Amniotic epithelial cell (primary cell): Measurements from ENCODE around the gene MYO1F.
A peak's percentile ranks its signal among the peaks of the same experiment; 100 is the strongest.
"Not testable (repeated sequence)": the region's sequence is repeated elsewhere in the genome, so short reads cannot be mapped to it uniquely, and the experiment has no call there.

Experiments
- DNase-seq: peaks from one replicate; pipeline ENCODE4 v3.0.0-alpha.2; 2010; ENCODE audit warnings: low read depth

Gene MYO1F

DNA sequence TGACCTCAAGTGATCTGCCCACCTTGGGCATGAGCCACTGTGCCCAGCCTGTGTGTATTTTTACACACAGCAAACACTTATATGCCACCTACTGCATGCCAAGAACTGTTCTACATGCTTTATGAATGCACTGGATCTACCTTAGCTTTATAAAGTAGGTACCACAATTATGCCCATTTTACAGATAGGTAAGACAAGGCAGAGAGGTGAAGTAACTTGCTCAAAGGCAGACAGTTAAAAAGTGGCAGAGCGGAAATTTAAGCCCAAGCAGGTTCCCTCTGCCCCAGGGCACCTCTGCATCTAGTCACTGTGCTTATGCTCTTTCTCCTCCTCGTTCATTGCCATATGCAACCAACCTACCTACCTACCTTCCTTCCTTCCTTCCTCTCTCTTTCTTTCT, 22.8 kb upstream of the MYO1F start:
- DNase-seq = no peak

DNA sequence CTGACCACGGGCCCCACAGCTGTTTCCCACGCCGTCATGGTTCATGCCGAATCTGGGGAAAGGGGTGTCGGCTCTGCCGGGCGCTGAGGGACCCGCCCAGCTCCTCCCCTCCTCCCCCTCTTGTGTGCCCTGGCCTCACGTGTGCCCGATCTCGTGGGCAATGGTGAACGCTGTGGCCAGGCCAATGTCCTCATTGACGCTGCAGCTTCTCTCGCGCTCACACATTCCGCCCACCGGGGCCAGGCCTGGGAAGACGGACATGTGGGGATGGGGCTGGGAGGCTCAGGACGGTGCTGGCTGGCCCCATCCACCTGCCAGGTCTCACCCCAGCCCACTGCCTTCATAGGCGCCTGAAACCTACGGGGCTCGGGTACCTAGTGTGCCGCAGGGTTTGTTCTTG, 18.9 kb upstream of the MYO1F start:
- DNase-seq = no peak

DNA sequence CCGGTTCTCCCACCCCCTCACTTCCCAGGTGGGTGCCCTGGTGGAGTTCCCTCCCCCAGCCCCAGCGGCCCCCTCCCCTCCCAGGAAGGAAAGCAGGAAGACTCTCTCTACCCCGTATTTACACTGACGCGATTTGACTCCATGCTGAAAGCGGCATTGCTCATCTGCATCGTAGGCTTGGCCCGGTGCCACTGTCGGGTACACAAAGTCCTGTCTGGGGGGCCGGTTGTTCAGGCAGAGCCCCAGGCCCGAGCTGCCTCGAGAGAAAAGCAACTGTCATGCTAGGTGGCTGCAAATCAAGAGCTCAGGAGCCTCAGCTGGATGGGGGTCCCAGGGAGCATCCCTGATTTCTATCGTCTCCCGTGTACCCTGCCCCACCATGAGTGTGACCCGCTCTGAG, 18.4 kb upstream of the MYO1F start:
- no peak for DNase-seq

DNA sequence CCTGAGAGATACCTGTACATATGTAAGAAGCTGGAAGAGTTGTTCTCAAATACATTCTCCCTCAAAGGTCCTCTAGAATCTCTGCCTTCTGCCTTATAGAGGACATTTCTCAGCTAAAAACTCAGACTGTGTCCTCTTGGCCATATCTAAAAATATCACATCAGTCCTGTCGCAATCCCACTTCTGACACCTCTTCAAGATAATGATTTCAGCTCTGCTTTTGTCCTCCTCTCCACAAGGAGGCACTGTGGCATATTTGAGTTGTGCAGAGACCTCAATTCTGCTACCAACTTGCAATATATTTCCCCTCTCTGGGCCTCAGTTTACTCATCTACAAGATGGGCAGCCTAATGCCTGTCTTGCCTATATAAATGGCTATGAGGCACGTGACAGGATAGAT, 16.7 kb upstream of the MYO1F start:
- peak; percentile 35 for DNase-seq

DNA sequence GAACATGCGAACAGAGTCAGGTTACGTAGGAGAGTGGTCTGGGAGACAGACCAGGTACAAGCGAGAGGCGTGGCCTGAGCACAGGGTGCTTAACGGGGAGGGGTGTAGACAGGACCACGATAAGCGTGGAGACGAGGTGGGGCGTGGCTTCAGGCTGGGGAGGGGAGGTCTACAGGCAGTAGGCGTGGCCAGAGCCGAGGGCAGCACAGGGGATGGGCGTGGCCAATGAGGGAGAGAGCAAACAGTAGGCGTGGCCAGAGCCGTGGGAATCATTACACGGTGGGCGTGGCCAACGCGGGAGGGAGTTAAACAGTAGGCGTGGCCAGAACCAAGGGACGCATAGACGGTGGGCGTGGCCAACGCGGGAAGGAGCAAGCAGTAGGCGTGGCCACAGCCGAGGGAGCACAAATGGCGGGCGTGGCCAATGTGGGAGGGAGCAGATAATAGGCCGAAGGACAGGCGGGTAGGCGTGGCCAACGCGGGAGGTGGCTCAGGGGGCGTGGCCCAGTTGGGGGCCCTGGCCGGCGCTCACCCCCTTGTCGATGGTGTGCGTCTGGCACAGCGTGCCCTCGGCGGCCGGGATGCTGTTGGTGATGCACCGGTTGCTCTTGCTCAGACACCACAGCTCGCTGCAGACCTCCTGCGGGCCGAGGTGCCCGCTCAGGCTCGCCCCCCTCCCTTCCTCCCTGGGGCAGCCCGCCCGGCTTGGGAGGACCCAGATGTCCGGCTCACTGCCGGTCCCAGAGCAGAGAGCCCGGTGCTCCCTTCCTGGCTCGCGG, 15.2 kb upstream of the MYO1F start:
- peak; percentile 92 for DNase-seq

DNA sequence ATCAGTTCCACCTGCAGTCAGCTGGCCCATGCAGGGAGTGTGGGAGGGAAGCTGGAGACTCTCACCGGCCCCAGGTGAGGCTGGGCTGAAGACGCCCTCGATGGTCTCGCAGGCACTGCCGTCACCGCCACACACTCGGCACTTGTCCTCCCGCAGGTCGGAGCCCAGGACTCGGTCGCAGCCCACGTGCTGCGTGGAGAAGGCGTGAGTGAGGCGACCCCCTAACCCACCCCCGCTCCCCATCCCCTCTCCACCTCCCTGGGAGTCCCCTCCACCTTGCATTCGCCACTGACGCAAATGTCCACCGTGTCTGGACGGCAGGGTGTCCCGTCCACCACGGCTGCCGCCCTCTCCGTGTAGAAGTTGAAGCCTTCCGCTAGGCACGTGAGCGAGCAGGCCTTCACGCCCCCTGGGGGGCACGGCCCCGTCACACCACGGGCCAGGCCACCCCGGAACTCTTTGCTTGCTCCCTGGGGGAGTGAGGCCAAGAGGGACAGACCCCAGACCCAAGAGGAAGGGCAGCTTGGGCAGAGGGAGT, 12.0 kb upstream of the MYO1F start:
- no peak for DNase-seq

DNA sequence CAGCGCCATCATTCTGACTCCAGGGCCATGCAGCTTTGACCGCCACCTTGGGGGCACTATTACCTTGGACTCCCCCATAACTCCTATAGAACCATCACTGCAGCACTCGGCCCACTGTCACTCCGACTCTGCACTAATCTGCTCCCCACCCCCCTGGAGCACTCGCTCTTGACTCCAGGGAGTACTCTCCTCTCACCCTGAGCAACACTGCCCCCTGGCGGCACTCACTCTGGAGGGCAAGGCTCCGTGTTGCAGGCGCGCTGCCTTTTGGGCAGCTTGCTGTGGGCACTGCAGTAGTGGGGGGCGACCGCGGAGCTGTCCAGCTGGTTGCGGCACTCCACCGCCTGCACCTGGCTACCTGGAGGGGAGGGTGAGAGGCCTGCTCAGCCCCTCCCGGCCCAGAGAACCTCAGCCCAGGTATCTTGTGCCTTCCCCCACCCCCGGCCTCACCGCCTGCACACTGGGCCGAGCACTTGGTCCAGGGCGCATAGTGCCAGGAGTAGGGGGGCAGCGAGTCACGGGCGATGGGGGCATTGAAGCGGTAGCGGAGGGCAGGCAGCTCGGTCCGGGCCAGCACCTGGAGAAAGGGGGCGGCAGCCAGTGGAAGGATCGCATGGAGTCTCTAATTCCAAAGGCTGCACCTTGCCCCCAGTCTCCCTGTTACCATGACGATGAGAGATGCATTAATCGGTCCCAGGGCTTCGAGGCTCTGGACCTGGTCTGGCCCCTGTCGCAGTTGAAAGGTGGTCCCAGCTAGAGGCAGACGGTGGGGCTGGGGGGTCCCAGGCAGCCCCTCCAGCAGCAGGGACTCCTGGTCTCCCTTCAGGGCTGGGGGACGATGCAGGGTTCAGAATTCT, 8.9 kb upstream of the MYO1F start:
- DNase-seq = peak; percentile 44

DNA sequence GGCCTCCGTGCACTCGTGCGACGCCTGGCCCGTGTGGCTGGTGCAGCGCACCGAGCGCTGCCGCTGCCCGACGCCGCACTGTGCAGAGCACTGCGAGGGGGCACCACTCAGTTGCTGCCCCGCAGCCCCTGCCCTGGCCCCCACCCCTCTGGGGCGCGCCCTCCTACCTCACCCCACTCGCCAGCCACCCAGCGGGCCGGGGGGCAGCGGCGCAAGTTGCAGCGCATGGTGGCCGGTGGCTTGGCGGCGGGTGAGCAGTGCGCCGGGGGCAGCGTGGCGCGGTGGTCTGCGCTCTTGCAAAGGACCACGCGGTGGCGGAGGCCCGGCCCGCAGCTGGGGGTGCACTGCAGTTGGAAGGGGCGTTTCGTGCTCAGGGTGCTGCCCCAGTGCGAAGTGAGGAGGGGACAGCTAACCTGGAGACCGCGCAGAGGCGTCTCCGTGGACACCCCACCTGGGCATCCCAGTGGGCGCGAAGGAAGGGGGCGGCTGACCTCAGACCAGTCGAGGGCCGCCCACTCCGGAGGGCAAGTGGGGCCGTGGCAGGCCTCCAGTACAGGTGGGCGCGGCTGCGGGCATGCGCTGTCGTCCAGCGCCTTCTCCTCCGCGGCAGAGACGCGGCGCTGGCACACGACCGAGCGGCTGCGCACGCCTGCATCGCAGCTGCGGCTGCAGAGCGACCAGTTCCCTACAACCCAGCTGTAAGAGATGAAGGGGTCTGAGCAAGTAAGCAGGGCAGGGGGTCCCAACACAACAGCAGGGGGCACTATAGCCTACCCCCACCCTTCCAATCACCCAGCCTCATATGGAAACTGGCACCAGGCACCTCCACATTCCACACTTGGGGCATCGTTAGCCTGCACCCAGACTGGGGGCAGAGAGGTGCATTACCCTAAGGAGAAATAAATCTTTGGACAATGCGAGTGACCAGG, 8.0 kb upstream of the MYO1F start:
- no peak for DNase-seq

DNA sequence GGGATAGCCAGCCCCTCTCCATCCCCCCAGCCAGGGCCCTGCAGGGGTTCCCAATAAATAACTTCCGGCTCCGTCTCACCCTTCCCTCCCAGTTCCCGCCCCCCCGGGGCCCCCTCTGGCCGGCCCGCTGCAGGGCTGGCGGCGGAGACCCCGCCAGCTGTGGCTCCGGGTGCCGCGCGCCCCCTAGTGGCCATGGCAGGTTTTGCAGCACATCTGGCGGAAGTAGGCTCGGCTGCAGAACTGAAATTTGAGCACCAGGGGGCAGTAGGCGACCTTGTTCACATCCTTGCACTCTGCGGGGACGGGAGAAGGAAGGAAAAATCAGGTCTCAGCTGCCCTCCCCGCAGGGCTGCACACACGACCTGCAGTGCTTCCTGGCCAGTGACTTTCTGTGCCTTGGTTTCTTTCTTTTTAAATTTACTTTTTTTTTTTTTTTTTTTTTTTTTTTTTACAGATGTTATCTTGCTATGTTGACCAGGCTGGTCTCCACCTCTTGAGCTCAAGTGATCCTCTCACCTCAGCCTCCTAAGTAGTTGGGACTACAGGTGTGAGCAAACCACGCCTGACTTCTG, 3.6 kb upstream of the MYO1F start:
- peak; percentile 52 for DNase-seq

DNA sequence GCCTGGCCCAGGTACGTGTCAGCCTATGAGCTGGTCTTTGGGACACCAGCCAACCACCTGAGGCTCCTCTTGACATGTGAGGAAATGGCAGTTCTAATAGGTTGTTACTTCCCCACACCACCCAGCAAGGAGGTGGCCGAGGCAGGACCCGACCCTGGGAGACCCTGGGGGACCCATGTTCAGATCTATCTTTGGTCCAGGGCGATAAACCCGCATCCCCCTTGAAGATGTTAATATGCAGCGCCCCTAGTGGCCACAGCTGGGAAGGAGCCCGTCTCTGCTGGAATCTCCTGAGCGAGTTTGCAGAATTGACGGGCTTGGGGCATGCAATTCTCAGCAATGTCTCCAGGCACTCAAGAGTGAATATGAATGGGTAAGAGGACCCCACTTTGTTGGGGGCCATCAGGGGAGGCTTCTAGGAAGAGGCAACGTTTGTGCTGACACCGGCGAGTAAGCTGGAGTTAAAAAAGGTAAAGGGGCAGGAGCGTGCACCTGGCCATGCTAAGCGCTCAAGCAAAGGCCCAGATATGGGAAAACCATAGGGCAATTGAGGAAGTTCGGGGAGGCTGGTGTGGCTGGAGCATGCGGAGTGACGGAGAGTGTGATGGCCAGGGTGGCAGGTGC, 1.5 kb upstream of the MYO1F start:
- DNase-seq = peak; percentile 43

DNA sequence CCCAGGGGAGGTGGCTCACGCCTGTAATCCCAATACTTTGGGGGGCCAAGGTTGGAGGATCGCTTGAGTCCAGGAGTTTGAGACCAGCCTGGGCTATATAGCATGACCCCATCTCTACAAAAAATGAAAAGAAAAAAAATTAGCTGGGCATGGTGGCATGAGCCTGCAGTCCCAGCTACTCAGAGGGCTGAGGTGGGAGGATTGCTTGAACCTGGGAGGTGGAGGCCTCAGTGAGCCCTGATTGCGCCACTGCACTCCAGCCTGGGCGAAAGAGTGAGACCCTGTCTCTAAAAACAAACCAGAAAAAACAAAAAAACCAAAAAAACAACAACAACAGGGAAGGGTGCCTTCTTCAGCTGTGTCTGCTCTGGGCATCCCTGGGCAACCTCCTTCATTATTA, 499 bp upstream of the MYO1F start:
- DNase-seq = no peak

DNA sequence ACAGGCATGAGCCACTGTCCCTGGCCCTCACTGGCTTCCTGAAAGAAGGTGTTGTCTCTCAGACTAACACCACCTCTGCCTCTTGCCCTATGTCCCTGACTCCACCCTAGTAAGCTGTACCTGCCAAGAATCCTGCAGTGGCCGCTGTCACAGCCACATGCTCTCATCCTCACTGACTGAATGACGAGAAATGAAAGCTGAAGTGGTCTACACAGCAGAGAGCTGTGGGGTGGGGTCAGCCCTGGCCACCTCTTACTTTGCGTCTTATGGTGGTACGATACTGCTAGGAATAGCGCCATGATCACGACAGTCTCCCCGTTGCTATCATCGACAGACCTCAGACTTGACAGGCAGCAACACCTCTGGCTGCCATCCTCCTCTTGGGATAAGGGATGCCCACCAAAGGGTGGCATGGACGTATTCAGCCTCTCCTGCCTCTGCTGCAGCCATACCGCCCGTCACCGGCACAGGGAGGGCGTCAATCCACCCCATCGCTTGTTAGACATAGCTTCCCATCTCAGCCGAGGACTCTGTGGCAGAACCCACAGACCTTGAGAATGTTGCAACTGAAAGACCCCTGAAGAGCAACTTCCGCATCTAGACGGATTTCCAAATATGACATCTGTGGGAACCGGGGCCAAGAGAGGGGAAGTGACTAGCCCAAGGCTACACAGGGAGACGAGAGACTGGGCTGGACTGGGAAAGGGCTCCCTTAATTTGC, 809 bp downstream of the MYO1F start:
- no peak for DNase-seq

DNA sequence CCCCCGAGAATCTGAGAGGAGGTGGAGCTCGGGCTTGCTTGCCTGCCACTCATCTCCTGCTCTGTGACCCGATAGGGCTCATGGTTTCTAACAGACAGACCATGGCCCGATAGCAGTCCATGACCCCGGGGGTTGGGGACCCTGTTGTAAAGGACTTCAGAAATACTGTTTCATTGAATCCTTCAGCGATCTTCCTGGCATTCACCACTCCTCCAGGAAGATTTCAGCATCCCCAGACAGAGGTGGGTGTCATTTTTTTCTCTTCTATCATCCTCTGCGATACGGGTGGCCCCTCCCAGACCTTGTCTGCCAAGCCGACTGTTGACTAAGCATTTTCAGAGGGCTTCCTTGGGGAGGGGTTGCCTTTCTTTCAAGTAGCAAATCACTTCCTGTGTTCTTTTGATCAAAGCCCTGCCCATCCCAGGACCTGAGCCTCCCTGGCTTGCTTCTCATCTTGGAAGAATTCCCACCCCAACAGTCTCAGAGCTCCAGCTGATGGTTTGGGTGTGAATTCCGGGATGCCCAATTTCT, 1.7 kb downstream of the MYO1F start:
- DNase-seq = peak; percentile 41

DNA sequence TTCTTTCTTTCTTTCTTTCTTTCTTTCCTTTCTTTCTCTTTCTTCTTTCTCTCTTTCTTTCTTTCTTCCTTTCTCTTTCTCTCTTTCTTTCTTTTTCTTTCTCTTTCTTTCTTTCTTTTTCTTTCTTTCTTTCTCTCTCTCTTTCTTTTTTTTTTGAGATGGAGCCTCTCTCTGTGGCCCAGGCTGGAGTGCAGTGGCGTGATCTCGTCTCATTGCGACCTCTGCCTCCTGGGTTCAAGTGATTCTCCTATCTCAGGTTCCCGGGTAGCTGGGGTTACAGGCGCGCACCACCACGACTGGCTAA, 2.7 kb downstream of the MYO1F start:
- not testable (repeated sequence) for DNase-seq

DNA sequence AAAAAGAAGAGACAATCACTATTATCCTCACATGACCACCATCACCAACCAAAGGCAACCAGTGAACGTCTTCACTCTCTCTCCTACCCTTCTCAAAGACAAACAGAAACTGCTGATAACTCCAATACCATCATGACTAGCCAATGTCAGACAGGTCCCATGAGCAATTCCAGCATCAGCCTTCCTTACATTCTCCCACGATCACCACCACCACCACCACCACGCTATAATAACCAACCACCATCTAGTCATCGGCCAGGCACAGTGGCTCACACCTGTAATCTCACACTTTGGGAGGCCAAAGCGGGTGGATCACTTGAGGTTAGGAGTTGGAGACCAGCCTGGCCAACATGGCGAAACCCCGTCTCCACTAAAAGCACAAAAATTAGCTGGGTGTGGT, 3.9 kb downstream of the MYO1F start:
- DNase-seq = no peak

DNA sequence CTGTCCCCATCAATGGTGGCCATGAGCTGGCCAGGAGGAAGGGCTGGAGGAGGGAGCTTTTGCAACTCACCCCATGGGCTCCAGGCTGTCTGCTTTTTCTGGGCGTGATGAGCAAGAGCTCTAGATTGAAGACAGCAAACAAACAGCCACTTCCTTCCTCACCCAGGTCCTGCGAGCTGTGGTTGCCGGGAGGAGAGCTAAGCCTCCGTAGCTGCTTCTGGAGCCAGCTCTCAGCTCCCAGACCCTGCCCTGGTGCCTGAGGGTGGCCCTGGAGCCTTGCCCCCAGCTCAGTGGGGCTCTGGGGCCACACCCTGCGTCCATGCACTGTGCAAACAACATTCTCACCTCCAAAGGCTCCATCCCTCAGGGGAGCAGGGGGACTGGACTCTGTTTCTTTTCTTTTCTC, 6.2 kb downstream of the MYO1F start:
- peak; percentile 70 for DNase-seq

DNA sequence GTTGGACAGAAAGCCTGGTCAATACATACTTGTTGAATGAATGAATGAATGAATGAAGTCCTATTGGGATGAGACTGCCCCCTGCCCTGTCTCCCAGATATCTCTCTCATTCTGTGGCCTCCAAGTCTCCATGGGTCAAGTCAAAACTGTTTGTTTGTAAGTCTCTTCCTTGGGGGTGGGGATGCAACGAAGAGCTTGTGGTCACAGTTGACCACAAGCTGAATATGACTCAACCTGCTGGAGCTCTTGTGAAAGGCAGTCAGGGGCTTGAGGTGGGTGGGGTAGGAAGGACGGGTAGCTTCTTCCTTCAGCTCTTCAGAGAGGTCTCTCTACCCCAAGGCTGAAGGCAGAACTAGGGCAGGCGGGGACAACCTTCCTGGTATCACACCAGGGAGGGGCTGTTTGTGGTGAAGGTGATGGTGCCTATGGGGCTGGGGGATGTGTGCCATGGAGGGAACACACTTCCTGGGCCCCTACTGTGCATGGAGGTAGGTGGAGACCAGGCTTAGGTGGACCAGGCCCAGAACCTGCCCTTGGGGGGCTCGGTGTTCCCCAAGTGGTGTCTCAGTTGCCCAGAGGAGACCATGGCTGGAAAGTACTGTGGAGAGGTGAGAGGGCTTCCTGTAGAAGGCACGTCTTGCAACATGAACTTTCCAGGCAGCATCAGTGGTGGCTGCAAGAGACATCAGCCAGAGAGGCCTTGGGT, 8.0 kb downstream of the MYO1F start:
- peak; percentile 98 for DNase-seq

DNA sequence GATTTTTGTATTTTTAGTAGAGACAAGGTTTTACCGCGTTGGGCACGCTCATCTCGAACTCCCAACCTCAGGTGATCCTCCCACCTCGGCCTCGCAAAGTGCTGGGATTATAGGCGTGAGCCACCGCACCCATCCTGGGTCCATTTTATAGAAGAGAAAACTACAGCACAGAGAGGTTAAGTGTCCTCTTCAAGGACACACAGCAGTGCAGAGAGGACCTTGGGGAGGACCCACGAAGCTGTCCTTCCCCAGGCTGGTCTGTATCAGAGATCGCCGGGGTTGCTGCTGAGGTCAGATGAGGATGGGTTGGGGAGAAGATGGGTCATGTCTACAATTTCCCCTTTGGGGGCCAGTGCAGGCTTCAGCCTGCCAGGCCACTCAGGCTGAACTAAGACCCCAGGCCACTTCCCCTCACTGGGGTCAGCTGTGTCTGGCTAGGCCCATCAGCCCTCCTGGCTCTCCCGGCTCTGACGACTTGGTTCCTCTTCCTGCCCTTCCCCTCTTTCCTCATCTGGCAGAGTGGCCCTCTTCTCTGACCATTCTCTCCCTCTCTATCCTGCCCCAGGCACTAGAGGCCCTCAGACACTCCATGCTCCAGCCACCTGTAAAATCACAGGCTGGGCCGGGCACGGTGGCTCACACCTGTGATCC, 9.6 kb downstream of the MYO1F start:
- no peak for DNase-seq

DNA sequence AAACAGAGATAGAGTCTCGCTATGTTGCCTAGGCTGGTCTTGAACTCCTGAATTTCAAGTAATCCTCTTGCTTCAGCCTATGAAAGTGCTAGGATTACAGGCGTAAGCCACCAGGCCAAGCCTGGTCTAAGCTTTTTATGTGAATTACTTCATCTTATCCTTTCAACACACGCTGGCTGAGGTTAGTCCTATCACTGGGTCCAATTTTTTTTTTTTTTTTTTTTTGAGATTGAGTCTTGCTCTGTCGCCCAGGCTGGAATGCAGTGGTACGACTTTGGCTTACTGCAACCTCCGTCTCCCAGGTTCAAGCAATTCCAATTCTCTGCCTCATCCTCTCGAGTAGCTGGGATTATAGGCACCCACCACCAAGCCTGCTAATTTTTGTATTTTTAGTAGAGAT, 10.4 kb downstream of the MYO1F start:
- peak; percentile 65 for DNase-seq
